ENCODE measurements around the gene CSAD.
"Not testable (repeated sequence)": the region's sequence is repeated elsewhere in the genome, so short reads cannot be mapped to it uniquely, and the experiment has no call there.

The CSAD gene

GRCh38 chr12:53180931-53181645, 363 bp upstream of the CSAD start:
- DNase-seq (ENCODE audit: low read depth in 2 of 3, low spot score in 1 of 3): peak; percentile 62 to 76 (median 68)

DNA sequence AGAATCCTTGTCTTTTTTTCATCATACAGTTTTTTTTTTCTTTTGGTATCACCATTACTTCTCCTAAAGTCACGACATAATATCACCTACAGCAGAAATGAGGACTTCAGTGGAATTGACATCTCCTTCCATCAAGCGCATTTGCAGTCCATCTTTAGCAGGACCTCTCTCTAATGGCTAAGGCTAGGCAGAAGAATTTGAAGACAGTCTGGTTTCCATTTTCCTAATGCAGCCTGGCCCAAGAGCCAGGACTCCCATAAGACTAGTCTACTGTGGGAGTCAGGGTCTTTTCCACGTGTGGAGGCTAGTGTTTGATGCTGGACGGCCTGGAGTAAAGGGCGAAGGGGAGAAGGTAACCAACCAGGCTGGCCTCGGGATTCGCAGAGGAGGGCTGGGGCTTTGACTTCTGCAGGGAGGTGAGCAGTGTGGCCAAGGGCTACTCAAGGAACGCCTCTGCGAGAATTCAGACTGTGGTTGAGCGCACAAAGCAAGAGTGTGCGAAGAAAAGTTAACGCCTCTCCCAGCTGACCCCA, 972 bp downstream of the CSAD start:
- DNase-seq (ENCODE audit: low read depth in 2 of 3, low spot score in 1 of 3): no peak

DNA sequence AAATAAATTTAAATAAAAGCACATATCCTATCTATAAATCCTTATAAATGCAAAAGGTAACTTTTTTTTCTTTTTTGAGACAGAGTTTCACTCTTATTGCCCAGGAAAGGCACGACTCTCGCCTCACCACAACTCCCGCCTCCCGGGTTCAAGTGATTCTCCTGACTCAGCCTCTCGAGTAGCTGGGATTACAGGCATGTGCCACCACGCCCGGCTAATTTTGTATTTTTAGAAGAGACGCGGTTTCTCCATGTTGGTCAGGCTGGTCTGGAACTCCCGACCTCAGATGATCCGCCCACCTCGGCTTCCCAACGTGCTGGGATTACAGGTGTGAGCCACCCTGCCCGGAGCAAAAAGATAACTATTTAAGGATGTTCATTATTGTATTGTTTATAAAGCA, 1.9 kb downstream of the CSAD start:
- not testable (repeated sequence) for DNase-seq (ENCODE audit: low read depth in 2 of 3, low spot score in 1 of 3)

DNA sequence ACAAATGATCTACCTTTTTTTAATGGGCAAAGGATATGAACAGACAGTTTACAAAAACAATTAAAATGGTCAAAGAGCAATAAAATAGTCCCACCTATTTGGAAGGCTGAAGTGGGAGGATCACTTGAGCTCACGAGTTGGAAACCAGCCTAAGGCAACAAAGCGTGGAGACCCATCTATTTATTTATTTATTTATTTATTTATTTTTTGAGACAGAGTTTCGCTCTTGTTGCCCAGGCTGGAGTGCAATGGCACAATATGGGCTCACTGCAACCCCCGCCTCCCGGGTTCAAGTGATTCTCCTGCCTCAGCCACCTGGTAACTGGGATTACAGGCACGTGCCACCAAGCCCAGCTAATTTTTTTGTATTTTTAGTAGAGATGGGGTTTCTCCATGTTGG, 3.3 kb downstream of the CSAD start:
- not testable (repeated sequence) for DNase-seq (ENCODE audit: low read depth in 2 of 3, low spot score in 1 of 3)

- no peak for DNase-seq (ENCODE audit: low read depth in 2 of 3, low spot score in 1 of 3)
These were observed 4.0 kb downstream of the CSAD start for GRCh38 chr12:53176750-53177149.

GRCh38 chr12:53174881-53175491, 5.7 kb downstream of the CSAD start:
- no peak for DNase-seq (ENCODE audit: low read depth in 2 of 3, low spot score in 1 of 3)

- no peak for DNase-seq (ENCODE audit: low read depth in 2 of 3, low spot score in 1 of 3)
These were observed 7.5 kb downstream of the CSAD start for GRCh38 chr12:53173085-53173715.

- no peak for DNase-seq (ENCODE audit: low read depth in 2 of 3, low spot score in 1 of 3)
These were observed 8.4 kb downstream of the CSAD start for GRCh38 chr12:53172352-53172751.

DNA sequence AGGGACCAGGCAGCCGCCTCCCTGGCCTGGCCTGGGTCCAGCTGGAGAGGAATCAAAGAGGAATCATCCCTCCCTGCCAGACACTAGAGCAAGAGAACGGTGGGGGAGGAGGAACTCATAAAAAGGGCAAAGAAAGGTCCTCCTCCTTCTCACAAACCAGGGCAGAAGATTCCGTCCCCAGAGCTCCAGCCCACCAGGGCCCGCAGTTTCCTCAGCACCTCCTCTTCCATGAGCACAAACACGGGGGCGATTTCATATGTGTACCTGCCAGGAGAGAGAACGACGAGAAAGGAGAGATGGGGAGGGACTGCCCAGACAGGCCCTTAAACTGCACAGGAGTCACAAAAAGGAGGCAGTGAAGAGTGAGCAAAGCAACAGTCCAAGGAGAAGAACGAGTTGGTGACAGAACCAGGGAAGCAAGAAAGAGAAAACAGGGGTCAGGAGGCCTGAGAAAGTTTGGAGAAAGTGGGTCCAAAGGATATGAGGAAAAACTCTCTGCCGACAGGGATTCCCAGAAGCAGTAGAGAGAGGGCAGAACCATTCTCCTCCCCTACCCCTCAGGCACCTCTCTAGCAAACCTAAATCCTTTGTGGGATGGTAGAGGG, 8.9 kb downstream of the CSAD start:
- no peak for DNase-seq (ENCODE audit: low read depth in 2 of 3, low spot score in 1 of 3)

- DNase-seq (ENCODE audit: low read depth in 2 of 3, low spot score in 1 of 3): no peak
These were observed 9.6 kb downstream of the CSAD start for GRCh38 chr12:53170876-53171724.

- DNase-seq (ENCODE audit: low read depth in 2 of 3, low spot score in 1 of 3): no peak
These were observed 10.5 kb downstream of the CSAD start for GRCh38 chr12:53170215-53170614.

DNA sequence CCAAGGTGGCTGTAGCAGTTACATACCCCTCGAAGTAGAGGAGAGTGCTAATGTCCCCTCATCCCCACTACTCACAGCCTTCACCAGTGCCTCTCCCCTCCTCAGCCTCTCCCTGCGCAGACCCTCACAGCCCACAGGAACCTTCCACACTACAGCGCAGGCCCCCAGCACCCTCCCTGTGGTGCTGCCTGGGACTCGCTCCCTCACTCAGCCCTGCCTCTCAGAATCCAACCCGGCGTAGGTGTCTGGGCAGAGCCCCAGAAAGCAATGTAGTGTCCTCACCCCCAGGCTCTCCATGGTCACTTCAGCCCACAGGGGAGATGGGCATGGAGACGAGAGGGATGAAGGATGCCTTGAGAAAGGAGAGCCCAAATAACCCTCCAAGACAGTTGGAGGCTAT, 11.1 kb downstream of the CSAD start:
- no peak for DNase-seq (ENCODE audit: low read depth in 2 of 3, low spot score in 1 of 3)

DNA sequence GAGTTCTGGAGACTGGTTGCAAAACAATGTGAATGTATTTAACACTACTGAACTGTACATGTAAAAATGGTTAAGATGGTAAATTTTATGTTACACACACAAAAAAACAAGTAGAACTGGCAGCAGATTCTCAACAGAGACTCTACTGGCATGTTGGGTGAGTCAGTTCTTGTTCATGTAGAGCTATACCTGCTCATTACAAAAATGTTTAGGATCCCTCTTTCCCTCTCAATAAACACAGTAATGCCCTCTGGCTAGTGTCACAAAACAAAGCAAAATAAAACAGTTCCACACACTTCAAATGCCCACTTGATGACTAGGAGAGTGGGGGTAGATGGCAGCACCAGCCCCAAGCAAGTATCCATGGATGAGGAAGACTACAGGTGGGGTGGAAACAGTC, 13.9 kb downstream of the CSAD start:
- no peak for DNase-seq (ENCODE audit: low read depth in 2 of 3, low spot score in 1 of 3)

GRCh38 chr12:53163008-53163407, 17.7 kb downstream of the CSAD start:
- DNase-seq (ENCODE audit: low read depth in 2 of 3, low spot score in 1 of 3): not testable (repeated sequence)

- DNase-seq (ENCODE audit: low read depth in 2 of 3, low spot score in 1 of 3): no peak
These were observed 19.4 kb downstream of the CSAD start for GRCh38 chr12:53161119-53161911.

- no peak for DNase-seq (ENCODE audit: low read depth in 2 of 3, low spot score in 1 of 3)
These were observed 20.1 kb downstream of the CSAD start for GRCh38 chr12:53160673-53161072.

DNA sequence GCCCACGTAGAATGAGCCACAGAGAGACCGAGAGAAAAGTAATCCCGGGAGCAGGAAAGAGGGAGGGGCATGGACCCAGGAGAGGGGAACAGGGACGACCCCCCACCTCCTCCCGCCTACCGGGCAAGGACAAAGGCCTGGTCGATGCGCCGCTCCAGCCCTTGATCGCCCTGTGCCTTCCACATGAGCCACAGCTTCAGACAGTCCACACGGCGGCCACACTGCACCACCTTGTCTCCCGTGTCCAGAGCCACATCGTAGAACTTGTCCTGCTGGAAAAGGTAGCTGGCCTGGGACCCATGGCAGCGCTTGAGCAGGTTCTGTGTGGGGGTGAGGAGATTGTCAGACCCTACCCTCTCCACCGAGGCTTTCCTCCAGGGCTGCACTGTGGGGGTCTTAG, 20.7 kb downstream of the CSAD start:
- no peak for DNase-seq (ENCODE audit: low read depth in 2 of 3, low spot score in 1 of 3)

- DNase-seq (ENCODE audit: low read depth in 2 of 3, low spot score in 1 of 3): peak; percentile 80 to 98 (median 87)
These were observed 21.4 kb downstream of the CSAD start for GRCh38 chr12:53159195-53159839.

DNA sequence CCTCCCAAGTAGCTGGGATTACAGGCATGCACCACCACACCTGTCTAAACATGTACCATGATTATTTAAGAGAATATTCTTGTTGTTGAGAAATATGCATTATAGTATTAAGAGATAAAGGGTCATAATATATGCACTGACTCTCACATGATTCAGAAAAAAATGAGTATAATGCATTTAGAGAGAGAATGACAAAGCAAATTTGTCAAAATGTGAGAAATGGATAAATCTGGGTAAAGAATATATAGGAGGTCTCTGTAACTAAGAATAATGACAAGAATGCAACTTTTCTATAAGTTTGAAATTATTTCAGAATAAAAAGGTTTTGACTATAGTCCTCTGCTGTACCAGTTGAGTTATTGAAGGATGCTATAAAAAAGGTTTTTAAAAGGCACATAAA, 28.3 kb downstream of the CSAD start:
- DNase-seq (ENCODE audit: low read depth in 2 of 3, low spot score in 1 of 3): no peak

DNA sequence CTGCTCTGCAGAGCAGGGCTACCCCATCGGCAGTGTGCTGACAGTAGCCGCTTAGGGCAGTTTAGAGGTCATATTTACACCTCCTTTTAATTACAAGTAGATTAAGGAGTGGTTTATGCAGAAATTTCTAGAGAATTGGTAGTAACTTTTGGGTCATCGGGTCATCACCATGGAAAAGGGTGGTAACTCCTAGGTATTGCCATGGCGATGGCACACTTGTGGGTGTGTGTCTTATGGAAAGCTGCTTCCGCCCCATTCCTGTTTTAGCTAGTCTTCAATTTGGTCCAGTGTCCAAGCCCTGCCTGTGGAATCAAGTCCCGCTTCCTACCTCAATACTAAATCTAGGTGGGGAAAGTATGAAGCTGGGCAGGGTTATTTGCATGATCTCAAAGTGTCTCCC, 29.7 kb downstream of the CSAD start:
- no peak for DNase-seq (ENCODE audit: low read depth in 2 of 3, low spot score in 1 of 3)

Measured in stimulated activated CD4-positive, alpha-beta T cell treated with anti-CD3 and anti-CD28 coated beads, Interleukin-12 subunit alpha, Interleukin-12 subunit beta, amount 100 ng/mL, for 48 hours (primary cell).